Erythroblast (primary cell): Measurements from ENCODE around the gene PHRF1.

Source experiments
- DNase-seq, 2 experiments: peaks; one replicate each; lab custom pipeline; 2025; lab: John Stamatoyannopoulos, UW
- GATA1 ChIP-seq: IDR thresholded peaks from 2 replicates; pipeline ENCODE4 v1.6.1; 2011; ENCODE audit warnings: low read depth, mild to moderate bottlenecking, control low read depth, low read length, moderate library complexity
- POLR2A ChIP-seq: IDR thresholded peaks from 2 replicates; pipeline ENCODE4 v1.6.1; 2011; ENCODE audit warnings: mild to moderate bottlenecking, low read length

The PHRF1 gene

GRCh38 chr11:660681-661444 lies 84.6 kb downstream of the PHRF1 start:
- no peak for TF ChIP-seq POLR2A
- TF ChIP-seq GATA1 = no peak

More at GRCh38 chr11:660681-661444, 84.6 kb downstream of the PHRF1 start:
- no peak for DNase-seq
